B cell (primary cell): ENCODE data around the gene MAP10. TPM values are rescaled to one million over a fixed set of nuclear protein-coding genes. Genes with fewer than 3 reads are reported as not detected.

ENCODE experiments used
- ATAC-seq: fragments of 200-7000 bp; cut with Tn5 transposase; one replicate; pipeline ENCODE4 v1.10.0; 2021; ENCODE audit warnings: low read depth, mild to moderate bottlenecking, moderate number of reproducible peaks, moderate library complexity
- CTCF ChIA-PET: fragments of 350-600 bp; sonication (Branson Sonifier 250); formaldehyde crosslinking; loops from one replicate; lab custom pipeline; 2021; ENCODE audit warnings: antibody characterized with exemption, inconsistent platforms; lab: Charles Lee
- POLR2A ChIA-PET: fragments of 350-600 bp; sonication (Branson Sonifier 250); formaldehyde crosslinking; loops from one replicate; lab custom pipeline; 2021; ENCODE audit warnings: antibody characterized with exemption; lab: Charles Lee
- DNase-seq: peaks from one replicate; pipeline ENCODE4 v3.0.0; 2013
- H2AFZ ChIP-seq: 2 replicates; pipeline ENCODE4 v1.6.1; 2012; ENCODE audit warnings: mild to moderate bottlenecking, low read depth, low read length; ENCODE audit not compliant: insufficient read depth, poor library complexity, severe bottlenecking
- H3K27ac ChIP-seq, 2 donors: 1 replicate in 1 of 2; 2 replicates in 1 of 2; pipeline ENCODE4 v1.5.1; 2012 to 2013; ENCODE audit warnings: low read length in 2 of 2, mild to moderate bottlenecking in 2 of 2, moderate library complexity in 1 of 2
- H3K27me3 ChIP-seq, 4 experiments: fragments of 200-600 bp in 1 of 4; sonication (generic) in 1 of 4; replicated peaks in 1 of 4; 1 replicate in 2 of 4; 2 replicates in 2 of 4; pipeline versions ENCODE4 v1.6.1 to v1.7.0; 2013 to 2016; ENCODE audit warnings: low read length in 3 of 4, mild to moderate bottlenecking in 2 of 4, mixed read lengths in 1 of 4, moderate library complexity in 1 of 4; ENCODE audit not compliant: insufficient read depth in 4 of 4, control insufficient read depth in 3 of 4; ENCODE audit errors: control extremely low read depth in 1 of 4
- H3K36me3 ChIP-seq, 2 experiments: replicated peaks in 1 of 2; 1 replicate in 1 of 2; 2 replicates in 1 of 2; pipeline versions ENCODE4 v1.6.1 to v1.7.1; 2013; ENCODE audit warnings: low read length in 1 of 2; ENCODE audit not compliant: insufficient read depth in 2 of 2, control insufficient read depth in 1 of 2; ENCODE audit errors: control extremely low read depth in 1 of 2, extremely low read depth in 1 of 2
- H3K4me1 ChIP-seq, 2 donors: fragments of 200-600 bp in 1 of 2; sonication (generic) in 1 of 2; 1 replicate in 1 of 2; 2 replicates in 1 of 2; pipeline versions ENCODE4 v1.5.1 to v1.6.1; 2013 to 2017; ENCODE audit warnings: low read length in 2 of 2; ENCODE audit not compliant: control insufficient read depth in 2 of 2, insufficient read depth in 2 of 2
- H3K4me2 ChIP-seq: replicated peaks from 2 replicates; pipeline ENCODE3; 2012; ENCODE audit warnings: mild to moderate bottlenecking, low read depth, low read length; ENCODE audit not compliant: poor library complexity, severe bottlenecking
- H3K4me3 ChIP-seq, 5 experiments: fragments of 200-600 bp in 1 of 5; sonication (generic) in 1 of 5; 1 replicate in 3 of 5; 2 replicates in 2 of 5; pipeline versions ENCODE4 v1.5.1 to v1.7.0; 2011 to 2016; ENCODE audit warnings: low read length in 4 of 5, mild to moderate bottlenecking in 4 of 5, low read depth in 2 of 5, control low read depth in 1 of 5, moderate library complexity in 1 of 5; ENCODE audit not compliant: insufficient read depth in 1 of 5; ENCODE audit errors: control extremely low read depth in 1 of 5, extremely low read depth in 1 of 5
- H3K79me2 ChIP-seq: fragments of 200-600 bp; sonication (generic); one replicate; pipeline ENCODE4 v1.6.0; 2016; ENCODE audit warnings: low read length; ENCODE audit not compliant: control insufficient read depth, insufficient read depth
- H3K9ac ChIP-seq: fragments of 200-600 bp; sonication (generic); 2 replicates; pipeline ENCODE4 v1.6.1; 2017; ENCODE audit warnings: mild to moderate bottlenecking, low read length, moderate library complexity
- H3K9me3 ChIP-seq, 3 donors: one replicate each; pipeline versions ENCODE4 v1.6.1 to v1.7.1; 2013; ENCODE audit warnings: low read length in 2 of 3; ENCODE audit not compliant: control insufficient read depth in 2 of 3, insufficient read depth in 1 of 3; ENCODE audit errors: control extremely low read depth in 1 of 3
- H4K20me1 ChIP-seq: 2 replicates; pipeline ENCODE4 v1.6.0; 2012; ENCODE audit warnings: mild to moderate bottlenecking, low read length; ENCODE audit not compliant: insufficient read depth, control insufficient read depth, poor library complexity, severe bottlenecking
- H3K27ac Mint-ChIP-seq: one replicate; pipeline ENCODE4 v1.8.0; 2021; ENCODE audit warnings: mixed read lengths
- H3K27me3 Mint-ChIP-seq: one replicate; pipeline ENCODE4 v1.8.0; 2021; ENCODE audit warnings: mixed read lengths
- H3K4me1 Mint-ChIP-seq: one replicate; pipeline ENCODE4 v1.8.0; 2021; ENCODE audit warnings: mixed read lengths
- H3K4me3 Mint-ChIP-seq: one replicate; pipeline ENCODE4 v1.8.0; 2021; ENCODE audit warnings: mixed read lengths
- H3K9me3 Mint-ChIP-seq: one replicate; pipeline ENCODE4 v1.8.0; 2022; ENCODE audit warnings: mixed read lengths; ENCODE audit not compliant: insufficient read depth
- EZH2 ChIP-seq: IDR thresholded peaks from 2 replicates; pipeline ENCODE4 v1.6.1; 2012; ENCODE audit warnings: borderline replicate concordance, low read depth, mild to moderate bottlenecking, moderate library complexity, low read length; ENCODE audit not compliant: insufficient read depth, poor library complexity, severe bottlenecking
- WGBS: methylation state at CpG from one replicate; pipeline ENCODE4 v1.1.5; 2013; ENCODE audit warnings: missing lambda C conversion rate; ENCODE audit not compliant: insufficient coverage; 5-methylcytosine and 5-hydroxymethylcytosine counted together
- intact Hi-C: fragments of 100-400 bp; cut with micrococcal nuclease; formaldehyde crosslinking; loops from one replicate; pipeline ENCODE4 v1.10.0; 2022
- polyA plus RNA-seq: library from polyadenylated mRNA; depleted of rRNA; stranded (reverse); fragments of >200 nt; gene quantifications from 2 replicates; pipeline ENCODE4 v1.2.3, GENCODE V29; 2012
- total RNA-seq, 2 donors: library from RNA; stranded (reverse); fragments of 120-200 nt in 1 of 2; gene quantifications; 1 replicate in 1 of 2; 2 replicates in 1 of 2; pipeline versions ENCODE4 v1.2.3 to v1.2.4, GENCODE V29; 2013 to 2022
- TF ChIP-seq, protein P1 (sequence below): fragments of 200-600 bp; IDR thresholded peaks from one replicate; pipeline ENCODE4 v1.8.0; 2022; ENCODE audit warnings: antibody characterized with exemption, mild to moderate bottlenecking

Gene MAP10
- total and polyA plus RNA-seq, 2 donors (not counting 1 experiment from before 2014, with no cell fraction given), result 0.60 to 1.9 TPM

- Histone ChIP-seq H3K4me3 (no peak overlapping the region), H3K4me2 (no peak overlapping the region), H3K4me1 (no peaks in the 10 kb centered on the region), H4K20me1 (no peaks in the 10 kb centered on the region), H3K79me2 (no peaks in the 10 kb centered on the region), H3K27ac (no peak overlapping the region), H2AFZ (no peak overlapping the region), H3K9me3 (peaks cover 0 to 4% (median 0%) of the 10 kb centered on the region in 3 donors), H3K27me3 (no peaks in the 10 kb centered on the region), H3K36me3 (no peaks in the 10 kb centered on the region), H3K9ac (no peak overlapping the region)
- Mint-ChIP-seq H3K4me1 (peaks cover 6% of the 10 kb centered on the region), H3K27me3 (no peaks in the 10 kb centered on the region), H3K9me3 (no peaks in the 10 kb centered on the region), H3K27ac (no peak overlapping the region), H3K4me3 (no peak overlapping the region)
- POLR2A ChIA-PET, result no interaction called here
- WGBS, result no CpG with 5 or more reads among the region's 1 CpG
- TF ChIP-seq, protein P1, sequence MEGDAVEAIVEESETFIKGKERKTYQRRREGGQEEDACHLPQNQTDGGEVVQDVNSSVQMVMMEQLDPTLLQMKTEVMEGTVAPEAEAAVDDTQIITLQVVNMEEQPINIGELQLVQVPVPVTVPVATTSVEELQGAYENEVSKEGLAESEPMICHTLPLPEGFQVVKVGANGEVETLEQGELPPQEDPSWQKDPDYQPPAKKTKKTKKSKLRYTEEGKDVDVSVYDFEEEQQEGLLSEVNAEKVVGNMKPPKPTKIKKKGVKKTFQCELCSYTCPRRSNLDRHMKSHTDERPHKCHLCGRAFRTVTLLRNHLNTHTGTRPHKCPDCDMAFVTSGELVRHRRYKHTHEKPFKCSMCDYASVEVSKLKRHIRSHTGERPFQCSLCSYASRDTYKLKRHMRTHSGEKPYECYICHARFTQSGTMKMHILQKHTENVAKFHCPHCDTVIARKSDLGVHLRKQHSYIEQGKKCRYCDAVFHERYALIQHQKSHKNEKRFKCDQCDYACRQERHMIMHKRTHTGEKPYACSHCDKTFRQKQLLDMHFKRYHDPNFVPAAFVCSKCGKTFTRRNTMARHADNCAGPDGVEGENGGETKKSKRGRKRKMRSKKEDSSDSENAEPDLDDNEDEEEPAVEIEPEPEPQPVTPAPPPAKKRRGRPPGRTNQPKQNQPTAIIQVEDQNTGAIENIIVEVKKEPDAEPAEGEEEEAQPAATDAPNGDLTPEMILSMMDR, result no peak
- no peak for TF ChIP-seq EZH2
- ATAC-seq (no peak), DNase-seq (no peak)
- intact Hi-C loops, result no loop called here
- CTCF ChIA-PET, result no interaction called here
These were observed 8.5 kb downstream of the MAP10 start for GRCh38 chr1:232813760-232814159.

DNA sequence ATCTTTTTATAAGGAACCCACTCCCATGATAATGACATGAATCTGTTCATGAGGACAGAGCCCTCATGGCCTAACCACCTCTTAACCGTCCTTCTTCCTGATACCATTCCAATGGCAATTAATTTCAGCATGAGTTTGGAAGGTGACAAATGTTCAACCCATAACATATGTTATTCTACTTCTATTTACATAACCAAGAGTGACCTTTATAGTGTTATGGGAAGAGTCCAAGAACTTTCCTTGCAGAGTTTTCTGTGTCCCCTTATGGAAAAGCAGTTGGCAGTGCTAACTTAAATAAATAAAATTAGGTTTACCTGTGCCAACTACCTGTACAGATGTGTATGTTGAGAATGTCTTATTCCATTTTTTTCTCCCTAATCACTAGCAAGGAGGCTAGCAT, 11.1 kb downstream of the MAP10 start:
- Histone ChIP-seq H3K4me3 (no peak overlapping the region), H3K9ac (no peak overlapping the region), H3K27me3 (no peaks in the 10 kb centered on the region), H3K79me2 (no peaks in the 10 kb centered on the region), H3K9me3 (peaks cover 0 to 2% (median 0%) of the 10 kb centered on the region in 3 donors), H3K36me3 (no peaks in the 10 kb centered on the region), H3K4me1 (no peaks in the 10 kb centered on the region), H3K27ac (no peak overlapping the region), H4K20me1 (no peaks in the 10 kb centered on the region), H3K4me2 (no peak overlapping the region), H2AFZ (no peak overlapping the region)
- CTCF ChIA-PET, result no interaction called here
- Mint-ChIP-seq H3K4me1 (peaks cover 6% of the 10 kb centered on the region), H3K9me3 (no peaks in the 10 kb centered on the region), H3K27me3 (no peaks in the 10 kb centered on the region), H3K4me3 (no peak overlapping the region), H3K27ac (no peak overlapping the region)
- intact Hi-C loops, result no loop called here
- POLR2A ChIA-PET, result no interaction called here
- TF ChIP-seq EZH2, result no peak
- no CpG with 5 or more reads among the region's 1 CpG for WGBS
- ATAC-seq, result no peak
- DNase-seq, result no peak
